Mesodermal cell (in vitro differentiated cells): ENCODE results near the gene C3.
"Not testable (repeated sequence)": the region's sequence is repeated elsewhere in the genome, so short reads cannot be mapped to it uniquely, and the experiment has no call there.

Source experiments
- H3K27ac ChIP-seq: 2 replicates; pipeline ENCODE4 v1.7.0; 2013; ENCODE audit warnings: mild to moderate bottlenecking, low read depth, low read length, moderate library complexity; ENCODE audit not compliant: severe bottlenecking
- H3K36me3 ChIP-seq: 2 replicates; pipeline ENCODE4 v1.7.1; 2013; ENCODE audit warnings: mild to moderate bottlenecking, low read length, moderate library complexity; ENCODE audit not compliant: control insufficient read depth, insufficient read depth
- H3K4me1 ChIP-seq: one replicate; pipeline ENCODE4 v1.7.1; 2013; ENCODE audit warnings: mild to moderate bottlenecking, low read length; ENCODE audit not compliant: insufficient read depth, control insufficient read depth, poor library complexity, severe bottlenecking
- H3K4me3 ChIP-seq: 2 replicates; pipeline ENCODE4 v1.7.0; 2013; ENCODE audit warnings: low read length, control low read depth, mild to moderate bottlenecking; ENCODE audit not compliant: insufficient read depth, poor library complexity, severe bottlenecking; ENCODE audit errors: extremely low read depth
- H3K9me3 ChIP-seq: 2 replicates; pipeline ENCODE4 v1.7.1; 2013; ENCODE audit warnings: mild to moderate bottlenecking, low read length, moderate library complexity; ENCODE audit not compliant: control insufficient read depth
- WGBS, 2 experiments: methylation state at CpG; one replicate each; pipeline ENCODE4 v1.1.5; 2013; ENCODE audit warnings: missing lambda C conversion rate in 2 of 2; ENCODE audit not compliant: insufficient coverage in 2 of 2; 5-methylcytosine and 5-hydroxymethylcytosine counted together

Gene C3

DNA sequence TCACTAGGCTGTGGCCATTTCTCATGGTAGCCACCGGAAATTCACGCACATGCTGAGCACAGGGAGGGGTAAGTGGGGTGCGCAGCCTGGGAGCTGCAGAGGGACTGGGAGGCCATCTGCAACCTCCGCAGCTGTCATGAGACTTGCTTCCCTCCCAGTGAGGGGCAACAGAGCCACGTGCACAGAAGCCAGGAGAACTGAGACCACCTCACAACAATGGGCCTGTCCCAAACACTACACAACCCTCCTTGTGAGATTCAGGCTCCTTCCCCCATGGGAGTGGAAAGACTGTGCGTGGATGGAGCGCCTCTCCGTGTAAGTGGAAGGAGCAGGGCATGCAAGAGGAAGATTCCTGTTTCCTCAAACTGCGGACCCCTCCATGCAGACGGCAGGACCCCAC, 8.8 kb downstream of the C3 start:
- WGBS, 2 experiments = 84 to 86% methylated on average over 6 to 9 of the region's 10 CpGs

DNA sequence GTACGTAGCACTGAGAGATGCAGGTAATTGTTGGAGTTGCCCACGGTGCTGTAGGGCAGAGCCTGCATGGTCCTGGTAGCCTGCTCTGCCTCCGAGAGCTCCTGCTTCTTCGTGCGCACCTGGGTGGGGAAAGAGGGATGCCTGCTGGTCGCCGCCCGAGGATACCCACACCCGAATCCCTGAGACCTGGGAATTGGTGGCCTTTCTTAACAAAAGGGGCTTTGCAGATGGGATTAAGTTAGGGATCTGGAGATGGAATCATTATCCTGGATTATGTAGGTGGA, 9.4 kb downstream of the C3 start:
- H3K9me3 ChIP-seq = no peaks in the 10 kb centered on the region
- H3K4me1 ChIP-seq = no peaks in the 10 kb centered on the region
- H3K27ac ChIP-seq = no peak overlapping the region
- no peak overlapping the region for H3K4me3 ChIP-seq
- no peaks in the 10 kb centered on the region for H3K36me3 ChIP-seq
- WGBS, 2 experiments = 65 to 71% methylated on average over 9 of the region's 9 CpGs

More for the DNA sequence above, 8.8 kb downstream of the C3 start:
- H3K36me3 ChIP-seq = no peaks in the 10 kb centered on the region
- H3K4me1 ChIP-seq = no peaks in the 10 kb centered on the region
- no peaks in the 10 kb centered on the region for H3K9me3 ChIP-seq
- H3K4me3 ChIP-seq = no peak overlapping the region
- no peak overlapping the region for H3K27ac ChIP-seq

GRCh38 chr19:6710273-6711077, 10.0 kb downstream of the C3 start:
- 32 to 38% methylated on average over 19 to 23 of the region's 30 CpGs for WGBS, 2 experiments
- Histone ChIP-seq H3K4me3 (no peak overlapping the region), H3K9me3 (no peaks in the 10 kb centered on the region), H3K4me1 (no peaks in the 10 kb centered on the region), H3K27ac (no peak overlapping the region), H3K36me3 (no peaks in the 10 kb centered on the region)

DNA sequence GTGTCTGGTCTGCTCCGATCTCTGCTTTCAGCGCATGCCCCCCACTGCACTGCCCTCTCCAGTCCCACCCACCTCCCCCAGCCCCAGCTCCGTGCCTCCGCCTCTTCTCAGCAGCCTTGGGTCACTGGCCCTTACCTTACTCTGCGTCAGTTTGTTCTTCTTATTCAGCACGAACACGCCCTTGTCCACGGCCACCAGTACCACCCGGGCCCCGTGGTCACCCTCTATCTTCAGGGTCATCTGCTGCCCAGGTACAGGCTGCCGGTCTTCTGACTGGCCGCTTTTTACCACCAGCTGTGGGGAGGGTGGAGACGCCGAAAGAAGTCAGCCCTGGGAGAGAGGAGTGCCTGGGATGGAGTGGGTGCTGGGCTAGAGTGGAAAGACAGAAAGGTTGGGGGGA, 10.9 kb downstream of the C3 start:
- no peak overlapping the region for H3K4me3 ChIP-seq
- no peak overlapping the region for H3K27ac ChIP-seq
- no peaks in the 10 kb centered on the region for H3K9me3 ChIP-seq
- H3K4me1 ChIP-seq = no peaks in the 10 kb centered on the region
- no peaks in the 10 kb centered on the region for H3K36me3 ChIP-seq
- 43 to 52% methylated on average over 4 to 14 of the region's 14 CpGs for WGBS, 2 experiments

GRCh38 chr19:6708913-6709312, 11.5 kb downstream of the C3 start:
- not testable (repeated sequence) for H3K4me3 ChIP-seq, H3K27ac ChIP-seq, H3K9me3 ChIP-seq, H3K4me1 ChIP-seq, H3K36me3 ChIP-seq
- 86 to 93% methylated on average over 9 to 12 of the region's 12 CpGs for WGBS, 2 experiments

GRCh38 chr19:6708346-6708745, 12.1 kb downstream of the C3 start:
- 85 to 100% methylated on average over 2 to 3 of the region's 3 CpGs for WGBS, 2 experiments
- Histone ChIP-seq H3K27ac (no peak overlapping the region), H3K4me1 (no peaks in the 10 kb centered on the region), H3K9me3 (no peaks in the 10 kb centered on the region), H3K4me3 (no peak overlapping the region), H3K36me3 (no peaks in the 10 kb centered on the region)

DNA sequence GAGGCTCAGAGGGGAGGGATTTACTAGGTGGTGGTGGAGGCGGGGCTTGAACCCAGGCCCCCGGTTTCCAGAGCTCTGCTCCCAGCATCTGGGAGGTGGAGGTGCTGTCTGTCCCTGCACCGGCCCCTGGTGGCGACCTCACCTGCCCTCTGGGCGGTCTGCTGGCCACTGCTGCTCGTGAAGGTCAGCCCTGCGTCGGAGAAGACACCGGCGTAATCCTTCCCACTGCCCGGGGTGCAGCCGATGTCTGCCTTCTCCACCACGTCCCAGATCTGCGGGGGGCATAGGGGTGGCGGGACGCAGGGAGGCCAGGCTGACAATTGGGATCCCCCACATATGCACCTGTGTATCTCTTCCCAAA, 12.8 kb downstream of the C3 start:
- no peak overlapping the region for H3K4me3 ChIP-seq
- 83 to 89% methylated on average over 14 to 16 of the region's 16 CpGs for WGBS, 2 experiments
- H3K36me3 ChIP-seq = no peaks in the 10 kb centered on the region
- H3K4me1 ChIP-seq = no peaks in the 10 kb centered on the region
- no peaks in the 10 kb centered on the region for H3K9me3 ChIP-seq
- H3K27ac ChIP-seq = no peak overlapping the region

GRCh38 chr19:6707011-6707657, 13.3 kb downstream of the C3 start:
- H3K27ac ChIP-seq = no peak overlapping the region
- H3K9me3 ChIP-seq = no peaks in the 10 kb centered on the region
- no peak overlapping the region for H3K4me3 ChIP-seq
- WGBS, 2 experiments = 89 to 94% methylated on average over 31 of the region's 44 CpGs
- no peaks in the 10 kb centered on the region for H3K4me1 ChIP-seq
- H3K36me3 ChIP-seq = no peaks in the 10 kb centered on the region

GRCh38 chr19:6706633-6706958, 13.9 kb downstream of the C3 start:
- H3K4me3 ChIP-seq = no peak overlapping the region
- WGBS, 2 experiments = 64% methylated on average over 2 of the region's 3 CpGs; no CpG with 5 or more reads in 1 of the 2 experiments
- no peaks in the 10 kb centered on the region for H3K9me3 ChIP-seq
- H3K4me1 ChIP-seq = no peaks in the 10 kb centered on the region
- H3K27ac ChIP-seq = no peak overlapping the region
- H3K36me3 ChIP-seq = no peaks in the 10 kb centered on the region

- Histone ChIP-seq H3K36me3 (no peaks in the 10 kb centered on the region), H3K9me3 (no peaks in the 10 kb centered on the region), H3K4me1 (no peaks in the 10 kb centered on the region), H3K4me3 (no peak overlapping the region), H3K27ac (no peak overlapping the region)
- WGBS, 2 experiments = 79 to 87% methylated on average over 6 to 8 of the region's 11 CpGs
Measured at GRCh38 chr19:6705931-6706632, 14.4 kb downstream of the C3 start.
